Sigmoid colon (tissue), 4 donors: ENCODE measurements around the gene NCAN.

Experiments used
- EP300 ChIP-seq, 4 donors: sonication (generic); formaldehyde crosslinking; IDR thresholded peaks; one replicate each; pipeline ENCODE4 v1.6.1; 2017; ENCODE audit warnings: antibody characterized with exemption in 4 of 4
- POLR2A ChIP-seq, 2 donors: fragments of 450-650 bp; IDR thresholded peaks; one replicate each; pipeline ENCODE4 v1.6.1; 2016; ENCODE audit warnings: antibody characterized with exemption in 2 of 2, mild to moderate bottlenecking in 2 of 2, moderate library complexity in 2 of 2
- POLR2AphosphoS5 ChIP-seq, 4 donors: sonication (generic); formaldehyde crosslinking; IDR thresholded peaks; one replicate each; pipeline ENCODE4 v1.6.1; 2017; ENCODE audit warnings: antibody characterized with exemption in 4 of 4
- TF ChIP-seq, protein P1 (sequence below), 4 experiments: fragments of 450-650 bp in 3 of 4; fragments of 200-600 bp in 1 of 4; IDR thresholded peaks; one replicate each; pipeline ENCODE4 v1.5.1; 2016 to 2019; ENCODE audit warnings: antibody characterized with exemption in 4 of 4, mild to moderate bottlenecking in 3 of 4, moderate library complexity in 2 of 4

GRCh38 chr19:19278315-19278714 is 66.6 kb downstream of the NCAN start:
- TF ChIP-seq POLR2AphosphoS5 (IDR thresholded peaks at IDR 0.05) (no peak), EP300 (IDR thresholded peaks at IDR 0.05) (no peak), POLR2A (IDR thresholded peaks at IDR 0.05) (no peak)
- TF ChIP-seq, protein P1, sequence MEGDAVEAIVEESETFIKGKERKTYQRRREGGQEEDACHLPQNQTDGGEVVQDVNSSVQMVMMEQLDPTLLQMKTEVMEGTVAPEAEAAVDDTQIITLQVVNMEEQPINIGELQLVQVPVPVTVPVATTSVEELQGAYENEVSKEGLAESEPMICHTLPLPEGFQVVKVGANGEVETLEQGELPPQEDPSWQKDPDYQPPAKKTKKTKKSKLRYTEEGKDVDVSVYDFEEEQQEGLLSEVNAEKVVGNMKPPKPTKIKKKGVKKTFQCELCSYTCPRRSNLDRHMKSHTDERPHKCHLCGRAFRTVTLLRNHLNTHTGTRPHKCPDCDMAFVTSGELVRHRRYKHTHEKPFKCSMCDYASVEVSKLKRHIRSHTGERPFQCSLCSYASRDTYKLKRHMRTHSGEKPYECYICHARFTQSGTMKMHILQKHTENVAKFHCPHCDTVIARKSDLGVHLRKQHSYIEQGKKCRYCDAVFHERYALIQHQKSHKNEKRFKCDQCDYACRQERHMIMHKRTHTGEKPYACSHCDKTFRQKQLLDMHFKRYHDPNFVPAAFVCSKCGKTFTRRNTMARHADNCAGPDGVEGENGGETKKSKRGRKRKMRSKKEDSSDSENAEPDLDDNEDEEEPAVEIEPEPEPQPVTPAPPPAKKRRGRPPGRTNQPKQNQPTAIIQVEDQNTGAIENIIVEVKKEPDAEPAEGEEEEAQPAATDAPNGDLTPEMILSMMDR (IDR thresholded peaks at IDR 0.05), result no peak
